ENCODE data around the gene CFAP99.

Gene CFAP99

DNA sequence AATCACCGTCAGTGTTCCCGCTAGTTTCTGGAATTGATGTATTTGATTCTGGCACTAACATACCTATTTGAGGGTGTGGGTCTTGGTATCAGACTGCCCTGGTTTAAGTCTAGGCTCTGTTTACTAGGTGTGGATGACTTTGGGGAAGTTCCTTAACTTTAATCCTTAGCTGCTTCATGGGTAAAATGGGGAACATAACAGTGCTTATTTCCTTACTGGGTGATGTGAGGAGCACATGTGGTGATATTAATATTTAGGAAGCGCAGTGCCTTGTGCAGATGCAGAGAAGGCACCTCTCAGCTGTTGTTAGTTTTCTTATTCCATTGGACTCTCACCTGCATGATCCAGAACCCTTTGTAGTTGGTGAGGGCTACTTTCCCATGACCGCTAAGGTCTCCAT is 67.2 kb downstream of the CFAP99 start:
- DNase-seq (ENCODE audit: low spot score in 2 of 2): no peak
- Mint-ChIP-seq H3K36me3 (peaks cover 11% of the 10 kb centered on the region), H3K27ac (peak overlapping the region; percentile 97), H3K27me3 (no peaks in the 10 kb centered on the region), H3K4me1 (peaks cover 69% of the 10 kb centered on the region), H3K4me3 (peak overlapping the region; percentile 73), H3K9me3 (no peaks in the 10 kb centered on the region)
- ATAC-seq (ENCODE audit: low read depth): no peak

DNA sequence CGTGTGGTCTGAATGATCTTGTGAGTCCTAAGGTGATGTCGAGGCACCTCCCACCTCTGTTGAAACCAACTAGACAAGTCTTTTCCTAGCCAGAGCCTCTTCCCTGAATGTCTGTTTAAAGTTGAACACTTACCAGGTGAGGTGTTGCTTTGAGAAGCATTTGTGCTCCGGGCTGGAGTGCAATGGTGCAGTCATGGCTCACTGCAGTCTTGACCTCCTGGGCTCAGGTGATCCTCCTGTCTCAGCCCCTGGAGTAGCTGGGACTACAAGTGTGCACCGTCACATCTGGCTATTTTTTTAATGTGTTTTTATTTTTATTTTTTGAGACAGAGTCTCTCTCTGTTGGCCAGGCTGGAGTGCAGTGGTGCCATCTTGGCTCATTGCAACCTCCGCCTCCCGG is 68.2 kb downstream of the CFAP99 start:
- H3K4me3 Mint-ChIP-seq: peak overlapping the region; percentile 73
- H3K36me3 Mint-ChIP-seq: peaks cover 11% of the 10 kb centered on the region
- ATAC-seq (ENCODE audit: low read depth) (no peak), DNase-seq (ENCODE audit: low spot score in 2 of 2) (no peak)
- peak overlapping the region; percentile 97 for H3K27ac Mint-ChIP-seq
- H3K4me1 Mint-ChIP-seq: peaks cover 61% of the 10 kb centered on the region
- no peaks in the 10 kb centered on the region for H3K9me3 Mint-ChIP-seq
- no peaks in the 10 kb centered on the region for H3K27me3 Mint-ChIP-seq

DNA sequence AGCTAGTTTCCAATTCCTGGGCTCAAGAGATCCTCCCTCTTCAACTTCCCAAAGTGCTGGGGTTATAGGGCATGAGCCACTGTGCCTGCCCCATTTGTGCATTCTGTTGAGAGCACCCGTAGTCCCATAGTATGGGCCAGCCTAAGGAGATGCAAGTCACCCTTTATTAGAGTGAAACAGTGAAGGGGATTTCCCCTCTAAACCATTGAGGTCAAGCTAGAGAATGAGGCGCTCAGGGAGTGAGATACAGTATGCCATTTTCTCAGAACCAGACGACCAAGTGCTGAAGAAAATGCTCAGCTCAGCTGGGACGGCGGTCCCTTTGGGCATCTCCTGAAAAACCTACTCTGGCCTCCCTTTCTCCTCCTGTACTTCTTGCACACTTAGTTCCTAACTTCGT is 68.9 kb downstream of the CFAP99 start:
- no peaks in the 10 kb centered on the region for H3K9me3 Mint-ChIP-seq
- peak; percentile 32 for ATAC-seq (ENCODE audit: low read depth)
- peaks cover 11% of the 10 kb centered on the region for H3K36me3 Mint-ChIP-seq
- no peaks in the 10 kb centered on the region for H3K27me3 Mint-ChIP-seq
- peak overlapping the region; percentile 68 for H3K27ac Mint-ChIP-seq
- no peak for DNase-seq (ENCODE audit: low spot score in 2 of 2)
- H3K4me3 Mint-ChIP-seq: peak overlapping the region; percentile 37
- peaks cover 55% of the 10 kb centered on the region for H3K4me1 Mint-ChIP-seq

DNA sequence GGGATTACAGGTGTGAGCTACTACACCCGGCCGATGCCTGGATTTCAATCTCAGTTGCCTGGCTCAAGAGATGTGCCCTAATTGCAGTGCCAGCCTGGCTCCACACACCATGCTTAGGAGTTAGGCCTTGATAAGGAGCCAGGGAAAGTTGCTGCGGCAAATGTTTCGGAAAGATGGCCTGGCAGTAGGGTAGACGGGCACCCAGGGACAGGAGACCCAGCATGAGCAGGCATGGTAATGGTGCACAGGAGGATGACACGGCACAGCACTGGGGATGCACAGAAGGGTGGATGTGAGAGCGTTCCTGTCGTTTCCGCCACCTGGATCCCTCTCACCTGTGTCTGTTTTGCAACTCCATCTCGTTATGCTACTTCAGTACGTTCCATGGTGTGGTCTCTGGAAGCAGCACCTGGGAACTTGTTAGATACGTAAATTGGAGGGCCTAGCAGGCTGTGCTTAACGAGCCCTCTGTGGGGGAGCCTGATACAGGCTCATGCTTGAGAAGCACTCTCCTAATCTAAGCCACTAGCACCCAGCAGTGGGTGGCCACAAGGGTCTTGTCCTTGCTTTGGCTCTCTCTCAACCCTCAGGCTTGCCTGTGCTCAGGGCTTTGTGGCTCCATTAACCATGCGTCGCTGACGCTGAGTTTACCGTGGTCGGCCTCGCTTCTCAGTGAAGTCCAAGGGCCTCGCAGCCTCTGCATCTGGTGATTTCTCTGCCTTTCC is 70.5 kb downstream of the CFAP99 start:
- ATAC-seq (ENCODE audit: low read depth): no peak
- Mint-ChIP-seq H3K27ac (no peak overlapping the region), H3K36me3 (peaks cover 16% of the 10 kb centered on the region), H3K27me3 (no peaks in the 10 kb centered on the region), H3K4me1 (peaks cover 50% of the 10 kb centered on the region), H3K4me3 (no peak overlapping the region), H3K9me3 (no peaks in the 10 kb centered on the region)
- DNase-seq (ENCODE audit: low spot score in 2 of 2): no peak

DNA sequence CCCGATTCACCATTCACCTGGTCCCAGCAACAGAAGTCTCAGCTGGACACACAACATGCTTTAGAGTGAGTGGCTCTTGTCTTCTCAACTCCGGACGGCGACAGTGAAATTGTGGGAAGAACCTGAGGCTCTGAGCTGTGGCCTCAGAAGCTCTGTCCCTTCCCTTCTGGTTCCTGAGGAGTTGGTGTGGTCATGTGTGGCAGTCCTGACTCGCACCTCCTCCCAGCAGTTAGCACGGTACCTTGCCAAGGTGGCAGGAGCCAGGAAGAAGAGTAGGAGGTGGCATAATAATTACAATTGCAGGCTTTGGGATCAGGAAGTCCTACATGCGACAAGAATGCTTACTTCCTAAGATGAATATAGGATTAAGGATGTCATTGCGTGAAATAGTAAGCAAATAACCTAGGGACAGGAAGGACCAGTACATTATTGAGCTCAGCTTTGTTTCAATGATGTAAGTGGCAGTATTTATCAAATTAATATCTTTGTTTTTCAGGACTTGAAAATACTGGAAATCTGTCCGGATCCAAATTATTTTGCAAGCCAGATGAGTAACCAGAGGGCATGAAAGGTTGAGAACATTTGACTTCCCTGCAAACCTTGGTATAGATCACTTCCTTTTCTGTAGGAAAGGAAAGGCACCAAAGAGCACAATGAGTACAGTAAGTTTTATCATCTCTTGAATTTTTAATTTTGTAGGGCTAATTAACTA is 71.2 kb downstream of the CFAP99 start:
- Mint-ChIP-seq H3K4me3 (no peak overlapping the region), H3K27ac (peak overlapping the region; percentile 63), H3K36me3 (peaks cover 16% of the 10 kb centered on the region)

DNA sequence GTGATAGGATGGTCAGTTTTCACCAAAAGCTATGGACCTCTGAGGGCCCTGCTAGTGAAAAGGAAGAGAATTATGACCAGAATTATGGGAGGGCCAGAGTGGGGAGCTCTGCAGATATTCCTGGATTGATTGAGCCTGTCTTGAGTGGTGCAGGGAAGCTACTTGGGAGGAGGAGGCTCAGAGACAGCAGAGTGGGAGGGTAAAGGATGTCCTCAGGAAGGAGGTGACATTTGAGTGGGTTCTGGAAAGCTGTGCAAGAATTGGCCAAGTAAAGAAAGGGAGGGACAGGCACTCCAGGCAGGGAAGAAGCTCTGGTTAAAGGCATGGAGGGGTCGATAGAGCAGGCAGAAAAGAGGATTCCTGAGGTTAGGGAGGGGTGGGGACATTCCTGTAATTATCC is 74.2 kb downstream of the CFAP99 start:
- no peak overlapping the region for H3K4me3 Mint-ChIP-seq
- no peaks in the 10 kb centered on the region for H3K27me3 Mint-ChIP-seq
- peaks cover 22% of the 10 kb centered on the region for H3K36me3 Mint-ChIP-seq
- peak overlapping the region; percentile 70 for H3K27ac Mint-ChIP-seq
- no peaks in the 10 kb centered on the region for H3K9me3 Mint-ChIP-seq
- H3K4me1 Mint-ChIP-seq: peaks cover 35% of the 10 kb centered on the region
- ATAC-seq (ENCODE audit: low read depth): no peak
- no peak for DNase-seq (ENCODE audit: low spot score in 2 of 2)

More for the DNA sequence above, 71.2 kb downstream of the CFAP99 start:
- H3K9me3 Mint-ChIP-seq: no peaks in the 10 kb centered on the region
- peaks cover 46% of the 10 kb centered on the region for H3K4me1 Mint-ChIP-seq
- DNase-seq (ENCODE audit: low spot score in 2 of 2): no peak
- ATAC-seq (ENCODE audit: low read depth): no peak
- H3K27me3 Mint-ChIP-seq: no peaks in the 10 kb centered on the region

DNA sequence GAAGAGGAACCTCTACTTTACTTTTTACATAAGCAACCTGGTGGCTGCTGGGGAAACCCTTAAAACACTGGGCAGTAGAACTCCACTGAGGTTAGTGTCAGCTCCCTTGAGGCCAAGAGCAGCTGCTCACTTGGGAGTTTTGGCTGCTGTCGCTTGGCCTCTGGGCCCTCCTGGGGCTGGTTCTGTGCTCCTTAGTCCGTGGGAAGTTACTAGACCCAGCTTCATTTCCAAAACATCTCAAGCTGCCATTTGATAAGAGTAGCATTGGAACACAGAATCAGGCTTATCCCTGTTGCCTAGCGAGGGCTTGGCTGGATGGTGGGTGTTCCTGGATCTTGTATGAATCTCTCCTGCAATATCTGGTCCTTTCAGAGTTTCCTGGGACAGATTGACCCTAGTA is 76.2 kb downstream of the CFAP99 start:
- peaks cover 21% of the 10 kb centered on the region for H3K36me3 Mint-ChIP-seq

DNA sequence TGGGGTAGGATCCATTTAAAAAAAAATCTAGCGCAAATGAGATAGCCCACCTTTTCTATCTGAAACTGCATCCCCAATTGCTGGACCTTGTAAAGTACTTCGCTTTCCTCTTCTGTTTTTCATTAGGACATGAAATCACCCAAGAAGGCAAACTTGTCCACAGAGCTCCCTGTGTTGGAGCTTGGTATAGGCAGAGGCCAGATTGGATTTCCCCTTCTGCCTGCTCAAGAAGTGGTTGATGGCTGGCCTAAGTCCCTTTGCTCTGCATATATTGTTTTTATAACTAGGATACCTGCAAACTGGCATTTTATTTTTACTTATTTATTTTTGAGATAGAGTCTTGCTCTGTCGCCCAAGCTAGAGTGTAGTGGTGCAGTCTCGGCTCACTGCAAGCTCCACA is 78.6 kb downstream of the CFAP99 start:
- no peak overlapping the region for H3K4me3 Mint-ChIP-seq
- H3K27ac Mint-ChIP-seq: peak overlapping the region; percentile 75
- peaks cover 16% of the 10 kb centered on the region for H3K36me3 Mint-ChIP-seq
- H3K9me3 Mint-ChIP-seq: no peaks in the 10 kb centered on the region
- no peak for ATAC-seq (ENCODE audit: low read depth)
- H3K4me1 Mint-ChIP-seq: peaks cover 24% of the 10 kb centered on the region
- DNase-seq (ENCODE audit: low spot score in 2 of 2): no peak
- H3K27me3 Mint-ChIP-seq: no peaks in the 10 kb centered on the region

More for the DNA sequence above, 76.2 kb downstream of the CFAP99 start:
- ATAC-seq (ENCODE audit: low read depth) (no peak), DNase-seq (ENCODE audit: low spot score in 2 of 2) (no peak)
- Mint-ChIP-seq H3K27me3 (no peaks in the 10 kb centered on the region), H3K4me3 (no peak overlapping the region), H3K9me3 (no peaks in the 10 kb centered on the region), H3K27ac (peak overlapping the region; percentile 38), H3K4me1 (peaks cover 25% of the 10 kb centered on the region)

DNA sequence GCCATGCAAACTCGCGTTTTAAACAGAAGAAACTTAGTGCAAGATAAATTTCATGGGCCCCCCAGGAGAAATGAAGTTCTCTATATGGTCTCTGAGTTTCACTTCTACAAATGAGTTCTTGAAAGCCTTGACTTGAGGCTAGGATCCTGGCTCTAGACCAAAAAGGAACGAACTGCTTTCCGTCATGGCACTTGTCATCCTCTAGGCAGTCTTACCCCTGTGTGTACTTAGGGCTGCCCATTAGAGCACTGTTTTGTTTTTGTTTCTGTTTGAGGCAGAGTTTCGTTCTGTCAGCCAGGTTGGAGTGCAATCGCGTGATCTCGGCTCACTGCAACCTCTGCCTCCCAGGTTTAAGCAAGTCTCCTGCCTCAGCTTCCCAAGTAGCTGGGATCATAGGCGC is 79.2 kb downstream of the CFAP99 start:
- Mint-ChIP-seq H3K4me3 (peak overlapping the region; percentile 28), H3K4me1 (peaks cover 21% of the 10 kb centered on the region), H3K36me3 (peaks cover 12% of the 10 kb centered on the region), H3K9me3 (no peaks in the 10 kb centered on the region), H3K27ac (peak overlapping the region; percentile 75), H3K27me3 (no peaks in the 10 kb centered on the region)
- DNase-seq (ENCODE audit: low spot score in 2 of 2) (peak; percentile 24 to 67), ATAC-seq (ENCODE audit: low read depth) (peak; percentile 98)

DNA sequence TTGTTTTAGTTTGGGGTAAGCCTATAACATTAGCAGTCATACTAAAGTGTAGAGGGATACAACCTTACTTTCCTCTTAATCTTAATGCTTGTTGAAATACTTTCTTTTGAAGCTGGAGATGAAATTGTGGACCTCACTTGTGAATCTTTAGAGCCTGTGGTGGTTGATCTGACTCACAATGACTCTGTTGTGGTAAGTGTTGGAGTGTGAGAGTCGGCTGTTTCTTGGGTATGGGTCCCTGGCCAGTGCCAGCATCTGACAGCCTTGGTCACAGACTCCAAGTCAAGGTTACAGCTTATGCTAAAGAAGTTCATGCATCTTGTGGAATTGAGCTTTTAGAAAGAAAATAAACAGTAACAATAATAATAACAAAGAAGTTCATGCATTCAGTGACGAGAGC is 81.8 kb downstream of the CFAP99 start:
- Mint-ChIP-seq H3K4me1 (peaks cover 11% of the 10 kb centered on the region), H3K36me3 (peaks cover 7% of the 10 kb centered on the region), H3K27me3 (no peaks in the 10 kb centered on the region), H3K4me3 (no peak overlapping the region), H3K27ac (peak overlapping the region; percentile 35), H3K9me3 (no peaks in the 10 kb centered on the region)
- no peak for DNase-seq (ENCODE audit: low spot score in 2 of 2)
- ATAC-seq (ENCODE audit: low read depth): no peak

DNA sequence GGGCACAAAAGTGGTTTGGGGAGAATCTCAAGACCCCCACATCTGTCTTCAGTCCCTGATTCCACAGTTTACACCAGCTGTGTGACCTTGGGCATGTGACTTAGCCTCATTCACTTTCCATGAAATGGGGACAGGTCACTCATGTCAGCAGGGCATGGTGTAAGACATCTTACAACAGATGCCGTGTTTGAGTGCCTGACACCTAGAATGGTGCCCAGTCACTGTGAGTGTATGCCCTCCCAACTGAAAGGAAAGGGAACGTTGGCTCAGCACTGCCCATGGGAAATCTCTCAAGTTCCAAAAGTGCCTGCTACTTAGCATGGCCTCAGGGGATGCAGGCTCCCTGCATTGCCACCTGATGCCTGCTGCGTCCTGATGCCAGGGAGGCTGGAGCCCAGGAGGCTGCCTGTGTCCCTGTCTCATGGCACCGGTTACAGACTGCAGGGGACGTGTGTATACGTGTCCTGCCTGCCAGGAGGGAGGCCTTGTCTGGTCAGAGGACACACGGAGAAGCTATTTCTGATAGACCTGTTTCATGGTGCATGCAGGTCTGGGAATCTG is 82.4 kb downstream of the CFAP99 start:
- ATAC-seq (ENCODE audit: low read depth) (no peak), DNase-seq (ENCODE audit: low spot score in 2 of 2) (no peak)
- no peaks in the 10 kb centered on the region for H3K27me3 Mint-ChIP-seq
- H3K36me3 Mint-ChIP-seq: peaks cover 7% of the 10 kb centered on the region
- no peak overlapping the region for H3K4me3 Mint-ChIP-seq
- H3K4me1 Mint-ChIP-seq: peaks cover 11% of the 10 kb centered on the region
- no peaks in the 10 kb centered on the region for H3K9me3 Mint-ChIP-seq
- H3K27ac Mint-ChIP-seq: peak overlapping the region; percentile 36

DNA sequence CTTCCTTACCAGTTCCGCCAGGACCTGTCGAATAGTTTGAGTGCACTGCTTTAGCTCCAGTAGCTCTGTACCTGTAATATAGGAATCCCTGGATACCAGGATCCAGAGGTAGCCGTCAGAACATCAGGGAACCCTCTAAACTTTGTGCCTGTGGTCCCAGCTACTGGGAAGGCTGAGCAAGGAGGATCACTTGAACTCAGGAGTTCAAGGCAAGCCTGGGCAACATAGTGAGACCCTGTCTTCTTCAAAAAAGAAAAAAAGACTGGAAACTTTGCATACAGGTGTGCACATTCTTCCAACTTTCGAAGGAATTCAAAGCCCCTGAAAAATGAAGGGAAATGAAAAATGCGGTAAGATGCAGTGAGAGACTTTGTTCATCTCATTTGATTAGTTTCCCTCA is 85.1 kb downstream of the CFAP99 start:
- H3K4me1 Mint-ChIP-seq: no peaks in the 10 kb centered on the region
- no peak for DNase-seq (ENCODE audit: low spot score in 2 of 2)
- peaks cover 4% of the 10 kb centered on the region for H3K36me3 Mint-ChIP-seq
- no peak overlapping the region for H3K27ac Mint-ChIP-seq
- no peaks in the 10 kb centered on the region for H3K27me3 Mint-ChIP-seq
- no peak overlapping the region for H3K4me3 Mint-ChIP-seq
- no peaks in the 10 kb centered on the region for H3K9me3 Mint-ChIP-seq
- ATAC-seq (ENCODE audit: low read depth): no peak

DNA sequence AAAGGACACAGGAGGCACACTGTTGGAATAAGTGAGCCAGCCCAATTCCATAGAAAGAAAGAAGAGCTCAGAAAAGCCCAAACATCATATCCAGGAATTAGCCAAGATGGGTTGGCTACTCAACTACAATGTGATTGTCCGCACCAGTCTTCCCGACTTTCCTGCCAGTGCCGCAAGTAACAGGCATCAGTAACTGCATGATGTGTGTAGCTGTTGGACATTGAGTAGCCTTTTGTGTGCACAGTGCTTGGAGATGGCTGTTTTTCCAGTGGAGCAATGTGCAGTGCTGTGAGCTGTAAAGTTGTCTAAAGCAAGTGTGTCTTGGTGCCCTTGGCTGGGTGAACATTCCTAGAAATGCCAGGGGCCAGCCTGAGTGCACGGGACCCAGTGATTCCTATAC is 88.5 kb downstream of the CFAP99 start:
- Mint-ChIP-seq H3K4me1 (peaks cover 19% of the 10 kb centered on the region), H3K9me3 (no peaks in the 10 kb centered on the region), H3K36me3 (peaks cover 4% of the 10 kb centered on the region), H3K27me3 (no peaks in the 10 kb centered on the region), H3K4me3 (no peak overlapping the region), H3K27ac (peak overlapping the region; percentile 56)
- ATAC-seq (ENCODE audit: low read depth) (no peak), DNase-seq (ENCODE audit: low spot score in 2 of 2) (no peak)

DNA sequence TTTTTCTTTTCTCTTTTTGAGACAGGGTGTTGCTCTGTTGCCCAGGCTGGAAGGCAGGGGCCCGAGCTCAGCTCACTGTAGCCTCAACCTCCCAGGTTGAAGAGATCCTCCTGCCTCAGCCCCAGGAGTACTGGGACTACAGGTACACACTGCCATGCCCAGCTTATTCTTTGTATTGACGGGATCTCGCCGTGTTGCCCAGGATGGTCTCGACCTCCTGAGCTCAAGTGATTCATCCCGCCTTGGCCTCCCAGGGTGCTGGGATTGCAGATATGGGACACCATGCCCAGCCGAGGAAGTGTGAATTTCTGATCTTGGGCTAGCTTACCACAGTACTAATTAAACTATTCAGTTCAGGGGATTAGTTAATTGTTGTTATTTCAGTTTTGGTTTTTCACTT is 89.1 kb downstream of the CFAP99 start:
- no peaks in the 10 kb centered on the region for H3K9me3 Mint-ChIP-seq
- DNase-seq (ENCODE audit: low spot score in 2 of 2) (no peak), ATAC-seq (ENCODE audit: low read depth) (no peak)
- no peaks in the 10 kb centered on the region for H3K27me3 Mint-ChIP-seq
- no peak overlapping the region for H3K4me3 Mint-ChIP-seq
- peak overlapping the region; percentile 56 for H3K27ac Mint-ChIP-seq
- H3K4me1 Mint-ChIP-seq: peaks cover 20% of the 10 kb centered on the region
- H3K36me3 Mint-ChIP-seq: peaks cover 5% of the 10 kb centered on the region
